PFSK-1 (cell line): Measurements from ENCODE around the gene INSM2.

Experiments used
- FOXP2 ChIP-seq: optimal IDR thresholded peaks from 2 replicates; pipeline ENCODE3; 2011; ENCODE audit warnings: borderline replicate concordance, control low read depth, inconsistent platforms; ENCODE audit not compliant: insufficient read depth; ENCODE audit errors: extremely low read length, extremely low read depth
- POLR2AphosphoS5 ChIP-seq: IDR thresholded peaks from 2 replicates; pipeline ENCODE4 v1.6.1; 2012; ENCODE audit warnings: low read depth, mild to moderate bottlenecking, control low read depth, low read length, moderate library complexity
- SIN3A ChIP-seq: IDR thresholded peaks from 2 replicates; pipeline ENCODE4 v1.6.1; 2012; ENCODE audit warnings: mild to moderate bottlenecking, low read length, moderate library complexity, borderline replicate concordance; ENCODE audit not compliant: insufficient read depth
- TAF1 ChIP-seq: IDR thresholded peaks from 2 replicates; pipeline ENCODE4 v1.6.1; 2012; ENCODE audit warnings: low read length, control low read depth, borderline replicate concordance; ENCODE audit not compliant: insufficient read depth
- TF ChIP-seq, protein P1 (sequence below), 2 experiments: IDR thresholded peaks; 2 replicates each; pipeline versions ENCODE4 v1.6.1 to v1.8.0; 2011 to 2012; ENCODE audit warnings: low read depth in 2 of 2, low read length in 2 of 2, control low read depth in 1 of 2, inconsistent platforms in 1 of 2, mild to moderate bottlenecking in 1 of 2, moderate library complexity in 1 of 2; ENCODE audit not compliant: insufficient read depth in 1 of 2

INSM2 gene

GRCh38 chr14:35504260-35504659, 29.7 kb upstream of the INSM2 start:
- TF ChIP-seq TAF1 (no peak), FOXP2 (no peak), POLR2AphosphoS5 (no peak), SIN3A (no peak)
- TF ChIP-seq, protein P1, sequence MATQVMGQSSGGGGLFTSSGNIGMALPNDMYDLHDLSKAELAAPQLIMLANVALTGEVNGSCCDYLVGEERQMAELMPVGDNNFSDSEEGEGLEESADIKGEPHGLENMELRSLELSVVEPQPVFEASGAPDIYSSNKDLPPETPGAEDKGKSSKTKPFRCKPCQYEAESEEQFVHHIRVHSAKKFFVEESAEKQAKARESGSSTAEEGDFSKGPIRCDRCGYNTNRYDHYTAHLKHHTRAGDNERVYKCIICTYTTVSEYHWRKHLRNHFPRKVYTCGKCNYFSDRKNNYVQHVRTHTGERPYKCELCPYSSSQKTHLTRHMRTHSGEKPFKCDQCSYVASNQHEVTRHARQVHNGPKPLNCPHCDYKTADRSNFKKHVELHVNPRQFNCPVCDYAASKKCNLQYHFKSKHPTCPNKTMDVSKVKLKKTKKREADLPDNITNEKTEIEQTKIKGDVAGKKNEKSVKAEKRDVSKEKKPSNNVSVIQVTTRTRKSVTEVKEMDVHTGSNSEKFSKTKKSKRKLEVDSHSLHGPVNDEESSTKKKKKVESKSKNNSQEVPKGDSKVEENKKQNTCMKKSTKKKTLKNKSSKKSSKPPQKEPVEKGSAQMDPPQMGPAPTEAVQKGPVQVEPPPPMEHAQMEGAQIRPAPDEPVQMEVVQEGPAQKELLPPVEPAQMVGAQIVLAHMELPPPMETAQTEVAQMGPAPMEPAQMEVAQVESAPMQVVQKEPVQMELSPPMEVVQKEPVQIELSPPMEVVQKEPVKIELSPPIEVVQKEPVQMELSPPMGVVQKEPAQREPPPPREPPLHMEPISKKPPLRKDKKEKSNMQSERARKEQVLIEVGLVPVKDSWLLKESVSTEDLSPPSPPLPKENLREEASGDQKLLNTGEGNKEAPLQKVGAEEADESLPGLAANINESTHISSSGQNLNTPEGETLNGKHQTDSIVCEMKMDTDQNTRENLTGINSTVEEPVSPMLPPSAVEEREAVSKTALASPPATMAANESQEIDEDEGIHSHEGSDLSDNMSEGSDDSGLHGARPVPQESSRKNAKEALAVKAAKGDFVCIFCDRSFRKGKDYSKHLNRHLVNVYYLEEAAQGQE (IDR thresholded peaks at IDR 0.05; ENCODE audit: insufficient read depth in 1 of 2, low read depth in 2 of 2, low read length in 2 of 2), result no peak

DNA sequence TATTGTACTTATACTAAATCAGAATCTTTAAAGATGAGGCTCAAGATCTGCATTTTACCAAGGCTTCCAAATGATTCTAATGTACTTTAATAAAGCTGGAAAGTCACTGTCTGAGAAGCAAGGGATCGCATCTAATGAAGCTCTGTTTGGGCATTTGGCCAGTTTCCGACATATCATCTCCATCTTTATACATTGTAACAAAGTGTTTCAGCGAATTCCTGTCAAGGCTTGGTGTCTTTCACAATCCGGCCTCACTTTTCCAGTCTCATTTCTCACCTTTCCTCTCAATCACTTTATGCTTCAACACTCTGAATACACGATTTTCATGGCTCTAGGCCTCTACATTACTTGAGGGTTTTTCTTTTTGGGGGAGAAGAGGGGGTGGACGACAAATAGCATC, 27.5 kb upstream of the INSM2 start:
- no peak for TF ChIP-seq POLR2AphosphoS5
- no peak for TF ChIP-seq TAF1
- TF ChIP-seq, protein P1 (IDR thresholded peaks at IDR 0.05; ENCODE audit: insufficient read depth in 1 of 2, low read depth in 2 of 2, low read length in 2 of 2), result no peak
- no peak for TF ChIP-seq FOXP2
- no peak for TF ChIP-seq SIN3A

DNA sequence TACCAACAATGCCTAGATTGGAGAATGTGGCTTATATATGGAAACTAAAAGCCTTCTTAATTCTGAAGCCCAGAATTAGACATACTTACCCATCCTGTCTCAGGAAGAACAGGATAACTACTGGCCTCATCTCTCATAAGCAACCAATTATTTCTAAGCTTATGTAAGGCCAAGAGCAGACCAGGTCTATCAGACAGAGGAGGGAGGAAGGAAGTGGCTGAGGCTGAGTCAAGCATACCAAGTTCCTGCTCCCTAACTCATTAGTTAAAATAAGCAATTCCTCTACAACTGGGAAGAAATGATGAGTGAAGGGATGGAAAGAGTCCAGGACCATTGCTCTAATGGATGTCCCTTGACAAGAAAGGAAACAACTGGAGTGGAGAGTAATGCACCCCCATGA, 27.0 kb upstream of the INSM2 start:
- no peak for TF ChIP-seq POLR2AphosphoS5
- TF ChIP-seq, protein P1 (IDR thresholded peaks at IDR 0.05; ENCODE audit: insufficient read depth in 1 of 2, low read depth in 2 of 2, low read length in 2 of 2), result peak in 1 of 2 experiments; percentile 54; a peak in 1 of 4 replicates

DNA sequence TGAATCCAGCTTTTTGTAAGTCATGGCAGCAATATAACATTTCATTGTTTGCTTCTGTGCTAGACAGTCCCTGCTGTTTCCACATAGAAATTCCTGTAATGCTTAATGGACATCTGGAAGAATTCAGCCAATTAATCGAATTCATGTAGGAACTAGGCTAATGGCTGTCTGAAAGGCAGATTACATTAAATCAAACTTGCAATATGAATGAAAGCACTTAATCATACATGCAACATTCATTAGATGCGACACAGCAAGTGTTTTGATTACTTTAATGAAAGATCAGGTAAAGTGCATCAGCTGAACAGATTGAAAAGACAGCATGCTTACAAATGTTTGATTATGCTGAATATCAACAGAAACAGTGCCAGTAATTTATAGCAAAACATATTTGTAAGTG, 24.1 kb upstream of the INSM2 start:
- no peak for TF ChIP-seq TAF1
- no peak for TF ChIP-seq POLR2AphosphoS5
- TF ChIP-seq, protein P1 (IDR thresholded peaks at IDR 0.05; ENCODE audit: insufficient read depth in 1 of 2, low read depth in 2 of 2, low read length in 2 of 2), result no peak
- no peak for TF ChIP-seq FOXP2
- no peak for TF ChIP-seq SIN3A

- TF ChIP-seq POLR2AphosphoS5 (no peak), TAF1 (no peak), SIN3A (no peak), FOXP2 (no peak)
- TF ChIP-seq, protein P1 (IDR thresholded peaks at IDR 0.05; ENCODE audit: insufficient read depth in 1 of 2, low read depth in 2 of 2, low read length in 2 of 2), result no peak
These were observed 21.2 kb upstream of the INSM2 start for GRCh38 chr14:35512765-35513164.
